Ovary (tissue), 9 donors: ENCODE results near the gene ACO2. TPM values are rescaled to one million over a fixed set of nuclear protein-coding genes. Genes with fewer than 3 reads are reported as not detected.

Experiments used
- DNase-seq, 5 donors: peaks; one replicate each; pipeline ENCODE4 v3.0.0-alpha.2; 2019 to 2020
- H3K27ac ChIP-seq, 2 donors: fragments of 200-600 bp; one replicate each; pipeline versions ENCODE4 v1.5.1 to v1.8.0; 2019 to 2022
- H3K27me3 ChIP-seq: fragments of 200-600 bp; one replicate; pipeline ENCODE4 v1.8.0; 2022
- H3K36me3 ChIP-seq: fragments of 200-600 bp; sonication (generic); one replicate; pipeline ENCODE4 v1.5.1; 2019
- H3K4me1 ChIP-seq: one replicate; pipeline ENCODE4 v1.8.1; 2013; ENCODE audit warnings: mild to moderate bottlenecking, moderate library complexity; ENCODE audit not compliant: insufficient read depth
- H3K4me3 ChIP-seq: fragments of 200-600 bp; sonication (generic); one replicate; pipeline ENCODE4 v1.5.1; 2017
- H3K9me3 ChIP-seq, 2 donors: fragments of 200-600 bp in 1 of 2; sonication (generic) in 1 of 2; one replicate each; pipeline versions ENCODE4 v1.5.1 to v1.8.1; 2013 to 2019; ENCODE audit warnings: mild to moderate bottlenecking in 1 of 2, moderate library complexity in 1 of 2
- CTCF ChIP-seq, 3 donors: fragments of 450-650 bp in 2 of 3; fragments of 200-600 bp in 1 of 3; IDR thresholded peaks; one replicate each; pipeline versions ENCODE4 v1.5.1 to v1.8.0; 2016 to 2022; ENCODE audit warnings: antibody characterized with exemption in 3 of 3, mild to moderate bottlenecking in 1 of 3
- EP300 ChIP-seq: sonication (generic); formaldehyde crosslinking; IDR thresholded peaks from one replicate; pipeline ENCODE4 v1.6.1; 2017; ENCODE audit warnings: antibody characterized with exemption
- POLR2A ChIP-seq: fragments of 450-650 bp; IDR thresholded peaks from one replicate; pipeline ENCODE4 v1.6.1; 2017; ENCODE audit warnings: antibody characterized with exemption, mild to moderate bottlenecking, moderate library complexity
- WGBS, 3 donors: extraction: QIAGEN DNeasy Blood & Tissue Kit in 1 of 3; methylation state at CpG; one replicate each; pipeline versions ENCODE4 v1.1.5 to v1.1.7; 2013 to 2017; 5-methylcytosine and 5-hydroxymethylcytosine counted together
- intact Hi-C, 4 donors: fragments of 100-400 bp; cut with DNase I; formaldehyde crosslinking; loops; one replicate each; pipeline versions ENCODE4 v1.11.0 to v1.15.1; 2022 to 2023
- polyA plus RNA-seq, 2 donors: library from polyadenylated mRNA; stranded (reverse); fragments of 200-250 nt in 1 of 2; fragments of 350-450 nt in 1 of 2; fragmentation: Illumina TruSeq in 1 of 2; extraction: RNeasy Lipid Tissue Mini Kit (QIAGEN cat#74804) in 1 of 2; gene quantifications; one replicate each; pipeline ENCODE4 v1.2.3, GENCODE V29; 2013 to 2014
- total RNA-seq, 7 donors: library from RNA; depleted of rRNA in 2 of 7; stranded (reverse); fragments of >200 nt in 2 of 7; fragmentation: NEBNext Ultra II Directional in 3 of 7; extraction: Animal tissue kit (Norgen Biotek cat#: 25700) in 3 of 7; gene quantifications; one replicate each; pipeline versions ENCODE4 v1.1.0 to v1.2.4, GENCODE V29; 2016 to 2023
- donor health status: DM: no; HTN: no; CAD: no; lungs with moderate emphysema.
- donor health status: DM: no; HTN: no; CAD: no.
- donor health status: Bipolar disorder and iron deficiency.
- donor health status: DM: yes; HTN: yes; CAD: no.
- donor health status: DM: no; HTN: no; CAD: no.
- donor health status: DM: yes; HTN: yes; CAD: no.

ACO2 gene
- total and polyA plus RNA-seq, 9 donors, result 20.6 to 99.1 (median 50.7) TPM

- peak overlapping the region in 1 of 2 donors; percentile 15 for H3K27ac ChIP-seq
- no peak overlapping the region for H3K4me3 ChIP-seq
- DNase-seq, result peak in 2 of 5 donors; percentile 27 to 41
- H3K9me3 ChIP-seq, result no peaks in the 10 kb centered on the region
- H3K27me3 ChIP-seq, result no peaks in the 10 kb centered on the region
- H3K36me3 ChIP-seq, result no peaks in the 10 kb centered on the region
- intact Hi-C loops, result no loop called here
- WGBS, 3 donors, result 79 to 89% (median 81%) methylated on average over 11 of the region's 11 CpGs
- H3K4me1 ChIP-seq, result peaks cover 10% of the 10 kb centered on the region
- no peak for TF ChIP-seq POLR2A
- TF ChIP-seq CTCF (IDR thresholded peaks at IDR 0.05), result no peak
- no peak for TF ChIP-seq EP300
Measured at GRCh38 chr22:41573677-41574076, 104.8 kb downstream of the ACO2 start.

DNA sequence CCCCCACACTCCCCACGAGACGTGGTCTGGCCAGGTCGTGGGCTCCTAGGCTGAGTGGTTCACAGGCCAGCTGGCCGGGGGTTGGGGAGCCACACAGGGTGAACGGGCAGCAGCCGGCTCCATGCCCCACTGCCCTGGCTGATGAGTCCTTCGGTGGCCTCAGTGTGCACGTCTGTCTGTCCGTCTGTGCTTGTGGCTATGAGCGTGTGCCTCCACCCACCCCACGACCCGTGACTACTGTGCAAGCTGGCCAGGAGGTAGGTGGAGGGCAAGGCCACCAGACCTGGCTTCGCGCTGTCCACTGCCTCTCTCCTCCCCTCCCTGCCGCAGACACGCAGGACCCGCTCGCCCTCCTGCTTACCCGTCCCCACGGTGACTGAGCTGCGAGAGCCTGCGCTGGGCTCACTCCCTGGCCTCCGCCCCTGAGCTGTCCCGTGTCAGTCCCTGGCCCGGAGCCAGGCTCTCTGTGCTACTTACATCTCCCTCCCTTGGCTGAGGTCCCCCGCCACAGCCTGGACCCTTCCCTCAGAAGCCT, 106.0 kb downstream of the ACO2 start:
- Histone ChIP-seq H3K4me1 (peaks cover 14% of the 10 kb centered on the region), H3K4me3 (no peak overlapping the region), H3K27me3 (no peaks in the 10 kb centered on the region), H3K9me3 (no peaks in the 10 kb centered on the region), H3K36me3 (no peaks in the 10 kb centered on the region), H3K27ac (peak overlapping the region; percentile 65)
- DNase-seq, result peak; percentile 81 to 88 (median 86)
- intact Hi-C loops, result no loop called here
- WGBS, 3 donors, result 39 to 49% (median 40%) methylated on average over 26 of the region's 26 CpGs
- TF ChIP-seq EP300 (no peak), CTCF (IDR thresholded peaks at IDR 0.05) (no peak), POLR2A (no peak)

DNA sequence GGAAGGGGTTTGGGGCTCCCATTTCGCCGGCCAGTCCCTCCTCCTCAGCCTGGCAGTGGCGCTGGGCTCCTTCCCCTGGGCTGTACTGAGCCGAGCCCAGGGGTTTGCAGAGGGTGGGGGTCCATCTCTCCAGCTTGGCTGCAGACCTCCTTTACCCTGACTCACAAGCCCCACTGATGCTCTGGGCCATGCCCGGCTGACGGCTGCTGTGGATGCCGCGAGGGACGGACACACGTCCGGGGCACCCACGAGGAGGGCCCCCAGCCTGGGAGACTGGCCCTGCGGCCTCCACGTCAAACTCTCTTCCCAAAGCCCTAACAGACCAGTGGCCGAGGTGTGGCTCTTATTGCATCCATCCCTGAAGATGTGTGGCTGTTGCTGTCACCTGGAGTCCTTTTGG, 106.6 kb downstream of the ACO2 start:
- H3K27ac ChIP-seq, result peak overlapping the region; percentile 65
- TF ChIP-seq POLR2A (no peak), EP300 (no peak), CTCF (IDR thresholded peaks at IDR 0.05) (no peak)
- intact Hi-C loops, result no loop called here
- WGBS, 3 donors, result 78 to 84% (median 83%) methylated on average over 15 of the region's 15 CpGs
- no peaks in the 10 kb centered on the region for H3K27me3 ChIP-seq
- no peaks in the 10 kb centered on the region for H3K36me3 ChIP-seq
- no peaks in the 10 kb centered on the region for H3K9me3 ChIP-seq
- DNase-seq, result no peak
- no peak overlapping the region for H3K4me3 ChIP-seq
- H3K4me1 ChIP-seq, result peaks cover 14% of the 10 kb centered on the region

DNA sequence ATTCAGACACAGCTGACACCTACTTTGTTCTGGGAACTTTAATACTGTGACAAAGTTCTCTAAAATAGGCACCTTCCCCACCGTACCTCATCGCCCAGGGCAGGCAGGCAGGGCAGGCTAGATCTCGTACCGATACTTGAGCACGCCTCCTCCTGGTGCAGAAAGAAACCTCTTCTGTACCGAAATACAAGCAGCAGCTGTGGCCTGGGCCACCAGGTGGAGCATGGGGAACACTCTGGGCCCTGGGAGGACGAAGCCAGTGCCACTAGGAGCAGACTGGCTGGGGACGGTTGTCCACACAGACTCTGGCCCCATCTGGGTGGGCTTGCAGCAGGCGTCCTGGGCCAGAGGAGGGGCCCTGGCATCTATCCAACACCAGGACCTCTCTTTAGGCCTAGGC, 108.0 kb downstream of the ACO2 start:
- WGBS, 3 donors, result 63 to 78% (median 64%) methylated on average over 8 to 9 of the region's 9 CpGs
- no peaks in the 10 kb centered on the region for H3K9me3 ChIP-seq
- H3K27ac ChIP-seq, result no peak overlapping the region
- H3K4me3 ChIP-seq, result no peak overlapping the region
- intact Hi-C loops, result no loop called here
- peak in 2 of 5 donors; percentile 68 to 71 for DNase-seq
- peaks cover 14% of the 10 kb centered on the region for H3K4me1 ChIP-seq
- TF ChIP-seq EP300, result no peak
- TF ChIP-seq CTCF (IDR thresholded peaks at IDR 0.05), result peak; percentile 15 to 64 (median 64)
- H3K27me3 ChIP-seq, result no peaks in the 10 kb centered on the region
- H3K36me3 ChIP-seq, result no peaks in the 10 kb centered on the region
